HepG2 (cell line): ENCODE results near the gene TACC3. TPM values are rescaled to one million over a fixed set of nuclear protein-coding genes. Genes with fewer than 3 reads are reported as not detected.

Experiments
- BRD4 ChIP-seq: sonication (generic); formaldehyde crosslinking; IDR thresholded peaks from 2 replicates; pipeline ENCODE4 v1.4.0; 2020; ENCODE audit warnings: missing genetic modification reagents
- CSRNP1 ChIP-seq: sonication (generic); formaldehyde crosslinking; IDR thresholded peaks from 2 replicates; pipeline ENCODE4 v1.8.1; 2023; ENCODE audit warnings: mild to moderate bottlenecking, missing genetic modification reagents
- DNMT3B ChIP-seq: conservative IDR thresholded peaks from 2 replicates; pipeline ENCODE4 v1.6.1; 2016; ENCODE audit warnings: missing biosample characterization, control low read depth
- ELF1 ChIP-seq: sonication (generic); formaldehyde crosslinking; IDR thresholded peaks from 2 replicates; pipeline ENCODE4 v1.4.0; 2020; ENCODE audit warnings: missing genetic modification reagents
- FUBP1 ChIP-seq: sonication (generic); formaldehyde crosslinking; IDR thresholded peaks from 2 replicates; pipeline ENCODE4 v1.5.1; 2020; ENCODE audit warnings: missing genetic modification reagents, mild to moderate bottlenecking, borderline replicate concordance
- HIVEP1 ChIP-seq: sonication (generic); formaldehyde crosslinking; IDR thresholded peaks from 2 replicates; pipeline ENCODE4 v1.4.0; 2020; ENCODE audit warnings: mild to moderate bottlenecking, missing genetic modification reagents
- KLF11 ChIP-seq: IDR thresholded peaks from 2 replicates; pipeline ENCODE4 v1.6.1; 2016; ENCODE audit warnings: missing compliant biosample characterization
- KLF12 ChIP-seq: sonication (generic); formaldehyde crosslinking; IDR thresholded peaks from 2 replicates; pipeline ENCODE4 v1.4.0; 2020; ENCODE audit warnings: missing genetic modification reagents, borderline replicate concordance
- MXD4 ChIP-seq: IDR thresholded peaks from 2 replicates; pipeline ENCODE4 v1.6.1; 2016; ENCODE audit warnings: mild to moderate bottlenecking, missing biosample characterization, missing genetic modification reagents
- NR2F1 ChIP-seq, 2 experiments: fragments of 450-650 bp in 1 of 2; formaldehyde crosslinking in 1 of 2; IDR thresholded peaks; 2 replicates each; pipeline versions ENCODE4 v1.5.0 to v1.6.1; 2016 to 2020; ENCODE audit warnings: mild to moderate bottlenecking in 1 of 2, missing compliant biosample characterization in 1 of 2, missing genetic modification reagents in 1 of 2, moderate library complexity in 1 of 2
- SP1 ChIP-seq, 2 experiments: fragments of 450-650 bp in 1 of 2; sonication (generic) in 1 of 2; formaldehyde crosslinking in 1 of 2; IDR thresholded peaks; 2 replicates each; pipeline versions ENCODE4 v1.4.0 to v1.6.1; 2016 to 2020; ENCODE audit warnings: missing genetic modification reagents in 1 of 2
- THAP9 ChIP-seq: sonication (generic); formaldehyde crosslinking; IDR thresholded peaks from 2 replicates; pipeline ENCODE4; 2020; ENCODE audit warnings: missing genetic modification reagents, mild to moderate bottlenecking, borderline replicate concordance
- YEATS4 ChIP-seq: sonication (generic); formaldehyde crosslinking; IDR thresholded peaks from 2 replicates; pipeline ENCODE4 v1.4.0; 2020; ENCODE audit warnings: missing genetic modification reagents, borderline replicate concordance
- ZNF264 ChIP-seq: sonication (generic); formaldehyde crosslinking; IDR thresholded peaks from 2 replicates; pipeline ENCODE4 v1.4.0; 2020; ENCODE audit warnings: missing genetic modification reagents
- ZNF501 ChIP-seq: sonication (generic); formaldehyde crosslinking; IDR thresholded peaks from 2 replicates; pipeline ENCODE4 v1.5.1; 2020; ENCODE audit warnings: mild to moderate bottlenecking, moderate library complexity, missing genetic modification reagents
- ZNF629 ChIP-seq: sonication (generic); formaldehyde crosslinking; conservative IDR thresholded peaks from 2 replicates; pipeline ENCODE4 v1.5.0; 2020; ENCODE audit warnings: missing genetic modification reagents
- ZNF75D ChIP-seq: sonication (generic); formaldehyde crosslinking; IDR thresholded peaks from 2 replicates; pipeline ENCODE4 v1.8.1; 2023; ENCODE audit warnings: missing genetic modification reagents, mild to moderate bottlenecking, borderline replicate concordance
- polyA plus RNA-seq, 8 experiments: library from polyadenylated mRNA; depleted of rRNA in 3 of 8; stranded (reverse) in 7 of 8; unstranded in 1 of 8; fragments of >200 nt; fragmentation: Illumina TruSeq in 4 of 8; extraction: Trizol in 4 of 8; gene quantifications; 2 replicates each; pipeline versions ENCODE4 v1.2.1 to v1.2.3, GENCODE V29; 2011 to 2016; ENCODE audit warnings: low read depth in 4 of 8, missing spikeins in 1 of 8, mixed read lengths in 1 of 8; ENCODE audit not compliant: insufficient read depth in 1 of 8
- total RNA-seq, 5 experiments: library from RNA; depleted of rRNA; stranded (reverse); fragments of >200 nt; fragmentation: Illumina TruSeq; extraction: Trizol; gene quantifications; 2 replicates each; pipeline ENCODE4 v1.2.3, GENCODE V29; 2016; ENCODE audit warnings: low read depth in 1 of 5
- TF ChIP-seq, protein P1 (sequence below): sonication (generic); formaldehyde crosslinking; IDR thresholded peaks from 2 replicates; pipeline ENCODE4 v1.8.0; 2022; ENCODE audit warnings: mild to moderate bottlenecking, missing genetic modification reagents, moderate library complexity

The TACC3 gene
- total and polyA plus RNA-seq, 2 of the 13 experiments (the other 11 are each of a cell fraction or from before 2014, with no cell fraction given), result 20.3 to 21.2 TPM

GRCh38 chr4:1766106-1767060 lies 45.1 kb downstream of the TACC3 start (continued):
- peak; percentile 14; the same call in 1 of the 2 replicates for TF ChIP-seq THAP9 (CRISPR knock-in tag)
- TF ChIP-seq, protein P1, sequence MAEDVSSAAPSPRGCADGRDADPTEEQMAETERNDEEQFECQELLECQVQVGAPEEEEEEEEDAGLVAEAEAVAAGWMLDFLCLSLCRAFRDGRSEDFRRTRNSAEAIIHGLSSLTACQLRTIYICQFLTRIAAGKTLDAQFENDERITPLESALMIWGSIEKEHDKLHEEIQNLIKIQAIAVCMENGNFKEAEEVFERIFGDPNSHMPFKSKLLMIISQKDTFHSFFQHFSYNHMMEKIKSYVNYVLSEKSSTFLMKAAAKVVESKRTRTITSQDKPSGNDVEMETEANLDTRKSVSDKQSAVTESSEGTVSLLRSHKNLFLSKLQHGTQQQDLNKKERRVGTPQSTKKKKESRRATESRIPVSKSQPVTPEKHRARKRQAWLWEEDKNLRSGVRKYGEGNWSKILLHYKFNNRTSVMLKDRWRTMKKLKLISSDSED (CRISPR knock-in tag), result 0 out of 2 replicates have a peak, but pooled peaks have one; percentile 83
- TF ChIP-seq SP1 (IDR thresholded peaks at IDR 0.05), result no peak
- TF ChIP-seq SP1 (CRISPR knock-in tag; IDR thresholded peaks at IDR 0.05), result 0 out of 2 replicates have a peak, but pooled peaks have one; percentile 13
- 0 out of 2 replicates have a peak, but pooled peaks have one; percentile 19 for TF ChIP-seq KLF11
- TF ChIP-seq FUBP1, result no peak; the same call in 1 of the 2 replicates
- TF ChIP-seq BRD4 (CRISPR knock-in tag), result peak; percentile 88; the same call in 1 of the 2 replicates
- TF ChIP-seq ZNF264 (CRISPR knock-in tag), result peak; percentile 84
- TF ChIP-seq ZNF501, result peak; percentile 66
- TF ChIP-seq ZNF629 (CRISPR knock-in tag), result no peak; the same call in 1 of the 2 replicates
- peak; percentile 80 for TF ChIP-seq YEATS4 (CRISPR knock-in tag)
- TF ChIP-seq KLF12 (CRISPR knock-in tag), result peak; percentile 69; the same call in 1 of the 2 replicates
- 0 out of 2 replicates have a peak, but pooled peaks have one; percentile 8 for TF ChIP-seq ELF1 (CRISPR knock-in tag)
- peak; percentile 23; the same call in 1 of the 2 replicates for TF ChIP-seq CSRNP1 (CRISPR knock-in tag)
- TF ChIP-seq HIVEP1, result peak; percentile 91
- no peak for TF ChIP-seq ZNF75D (CRISPR knock-in tag)
- peak; percentile 28; the same call in 1 of the 2 replicates for TF ChIP-seq MXD4 (CRISPR knock-in tag)
- TF ChIP-seq DNMT3B (CRISPR knock-in tag), result peak; percentile 75; the same call in 1 of the 2 replicates
- peak in 1 of 2 experiments; percentile 38; a peak in 1 of 4 replicates for TF ChIP-seq NR2F1 (CRISPR knock-in tag; IDR thresholded peaks at IDR 0.05)
